Astrocyte (in vitro differentiated cells and primary cell): ENCODE data around the gene RNF125. TPM values are rescaled to one million over a fixed set of nuclear protein-coding genes. Genes with fewer than 3 reads are reported as not detected.

Experiments used
- DNase-seq: peaks from one replicate; pipeline ENCODE4 v3.0.0-alpha.2; 2010; ENCODE audit warnings: low read depth
- FAIRE-seq: peaks from 2 replicates; lab custom pipeline; 2011; peaks lifted over from hg19 to GRCh38; lab: Jason Lieb, UNC
- H2AFZ ChIP-seq: 2 replicates; pipeline ENCODE4 v1.6.0; 2012; ENCODE audit warnings: low read depth, low read length, inconsistent platforms
- H3K27ac ChIP-seq: 2 replicates; pipeline ENCODE4 v1.5.1; 2011; ENCODE audit warnings: low read depth, low read length, inconsistent platforms
- H3K27me3 ChIP-seq: 2 replicates; pipeline ENCODE4 v1.6.0; 2011; ENCODE audit warnings: low read length, inconsistent platforms; ENCODE audit not compliant: insufficient read depth
- H3K36me3 ChIP-seq: 2 replicates; pipeline ENCODE4 v1.5.1; 2011; ENCODE audit warnings: low read length, inconsistent platforms; ENCODE audit not compliant: insufficient read depth
- H3K4me1 ChIP-seq: 2 replicates; pipeline ENCODE4 v1.5.1; 2011; ENCODE audit warnings: low read length, inconsistent platforms; ENCODE audit not compliant: insufficient read depth
- H3K4me2 ChIP-seq: 2 replicates; pipeline ENCODE4 v1.6.0; 2012; ENCODE audit warnings: low read length, inconsistent platforms
- H3K4me3 ChIP-seq: 2 replicates; pipeline ENCODE4 v1.5.1; 2011; ENCODE audit warnings: low read depth, mild to moderate bottlenecking, low read length, inconsistent platforms; ENCODE audit not compliant: insufficient read depth
- H3K79me2 ChIP-seq: 2 replicates; pipeline ENCODE4 v1.6.0; 2012; ENCODE audit warnings: mild to moderate bottlenecking, low read length, inconsistent platforms; ENCODE audit not compliant: insufficient read depth
- H3K9ac ChIP-seq: 2 replicates; pipeline ENCODE4 v1.6.0; 2012; ENCODE audit warnings: mild to moderate bottlenecking, low read length, inconsistent platforms
- H3K9me3 ChIP-seq: 2 replicates; pipeline ENCODE4 v1.5.1; 2012; ENCODE audit warnings: low read depth, mild to moderate bottlenecking, low read length, inconsistent platforms; ENCODE audit not compliant: insufficient read depth
- H4K20me1 ChIP-seq: 2 replicates; pipeline ENCODE4 v1.6.0; 2012; ENCODE audit warnings: low read length, inconsistent platforms; ENCODE audit not compliant: insufficient read depth
- H3K27ac Mint-ChIP-seq: one replicate; pipeline ENCODE4 v1.8.0; 2021; ENCODE audit warnings: mild to moderate bottlenecking, mixed read lengths; ENCODE audit not compliant: unreplicated experiment
- H3K27me3 Mint-ChIP-seq: one replicate; pipeline ENCODE4 v1.8.0; 2021; ENCODE audit warnings: low read depth, mixed read lengths; ENCODE audit not compliant: unreplicated experiment
- H3K36me3 Mint-ChIP-seq: one replicate; pipeline ENCODE4 v1.8.0; 2021; ENCODE audit warnings: low read depth, mixed read lengths; ENCODE audit not compliant: unreplicated experiment
- H3K4me1 Mint-ChIP-seq: one replicate; pipeline ENCODE4 v1.8.0; 2021; ENCODE audit warnings: low read depth, mixed read lengths; ENCODE audit not compliant: unreplicated experiment
- H3K4me3 Mint-ChIP-seq: one replicate; pipeline ENCODE4 v1.8.0; 2021; ENCODE audit warnings: mild to moderate bottlenecking, moderate library complexity, mixed read lengths; ENCODE audit not compliant: unreplicated experiment
- H3K9me3 Mint-ChIP-seq: one replicate; pipeline ENCODE4 v1.8.0; 2021; ENCODE audit warnings: mild to moderate bottlenecking, mixed read lengths; ENCODE audit not compliant: unreplicated experiment
- CTCF ChIP-seq: IDR thresholded peaks from 2 replicates; pipeline ENCODE4 v1.5.1; 2011; ENCODE audit warnings: low read depth, mild to moderate bottlenecking, inconsistent platforms, low read length, moderate library complexity; ENCODE audit not compliant: insufficient read depth
- EZH2 ChIP-seq: IDR thresholded peaks from 2 replicates; pipeline ENCODE4 v1.6.1; 2012; ENCODE audit warnings: mild to moderate bottlenecking, low read length, inconsistent platforms; ENCODE audit not compliant: insufficient read depth
- total RNA-seq: library from RNA; stranded (reverse); gene quantifications from 2 replicates; pipeline ENCODE4 v1.2.1, GENCODE V29; 2021

Gene RNF125
- total RNA-seq, 1 donor from 2014 or later: 1.9 TPM

DNA sequence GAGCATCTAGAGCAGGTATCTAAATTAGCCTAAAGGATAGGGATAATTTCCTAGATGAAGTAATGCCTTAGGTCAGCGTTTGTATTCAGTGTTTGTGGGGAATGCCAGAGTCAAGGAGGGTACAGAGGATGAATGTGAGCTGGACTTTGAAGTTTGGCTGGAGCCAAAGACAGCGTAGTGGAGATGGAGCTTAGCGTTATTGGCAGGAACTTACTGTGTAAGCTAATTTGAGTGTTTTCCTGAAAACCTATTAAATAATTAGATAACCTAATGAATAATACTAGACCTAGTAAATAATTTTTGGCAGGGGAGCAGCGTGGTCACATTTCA, 77.2 kb downstream of the RNF125 start:
- H3K27ac Mint-ChIP-seq: no peak overlapping the region
- Histone ChIP-seq H3K4me3 (no peak overlapping the region), H3K36me3 (no peaks in the 10 kb centered on the region), H3K79me2 (peaks cover 80% of the 10 kb centered on the region), H3K27me3 (no peaks in the 10 kb centered on the region), H3K27ac (no peak overlapping the region), H3K9me3 (no peaks in the 10 kb centered on the region), H2AFZ (no peak overlapping the region), H3K9ac (no peak overlapping the region), H3K4me2 (no peak overlapping the region), H4K20me1 (peaks cover 24% of the 10 kb centered on the region), H3K4me1 (no peaks in the 10 kb centered on the region)
- TF ChIP-seq CTCF (no peak), EZH2 (no peak)
- no peak overlapping the region for H3K4me3 Mint-ChIP-seq
- peaks cover 10% of the 10 kb centered on the region for H3K4me1 Mint-ChIP-seq
- FAIRE-seq (no peak), DNase-seq (no peak)
- H3K9me3 Mint-ChIP-seq: no peaks in the 10 kb centered on the region
- no peaks in the 10 kb centered on the region for H3K27me3 Mint-ChIP-seq
- H3K36me3 Mint-ChIP-seq: peaks cover under 1% of the 10 kb centered on the region

GRCh38 chr18:32096946-32097345, 78.3 kb downstream of the RNF125 start:
- peaks cover 2% of the 10 kb centered on the region for H3K36me3 Mint-ChIP-seq
- no peak overlapping the region for H3K9ac ChIP-seq
- H2AFZ ChIP-seq: no peak overlapping the region
- no peak for DNase-seq
- H3K27ac Mint-ChIP-seq: no peak overlapping the region
- H3K27me3 ChIP-seq: no peaks in the 10 kb centered on the region
- TF ChIP-seq CTCF (no peak), EZH2 (no peak)
- no peak for FAIRE-seq
- H3K9me3 Mint-ChIP-seq: no peaks in the 10 kb centered on the region
- H3K36me3 ChIP-seq: no peaks in the 10 kb centered on the region
- H3K4me1 ChIP-seq: no peaks in the 10 kb centered on the region
- no peak overlapping the region for H3K4me3 Mint-ChIP-seq
- H3K27ac ChIP-seq: no peak overlapping the region
- no peak overlapping the region for H3K4me2 ChIP-seq
- peaks cover 28% of the 10 kb centered on the region for H4K20me1 ChIP-seq
- no peaks in the 10 kb centered on the region for H3K27me3 Mint-ChIP-seq
- no peaks in the 10 kb centered on the region for H3K9me3 ChIP-seq
- H3K79me2 ChIP-seq: peaks cover 91% of the 10 kb centered on the region
- peaks cover 10% of the 10 kb centered on the region for H3K4me1 Mint-ChIP-seq
- no peak overlapping the region for H3K4me3 ChIP-seq

GRCh38 chr18:32104516-32104915, 85.9 kb downstream of the RNF125 start:
- Histone ChIP-seq H4K20me1 (peaks cover 19% of the 10 kb centered on the region), H3K27ac (no peak overlapping the region), H2AFZ (no peak overlapping the region), H3K4me2 (no peak overlapping the region), H3K36me3 (no peaks in the 10 kb centered on the region), H3K79me2 (peaks cover 91% of the 10 kb centered on the region), H3K9ac (no peak overlapping the region), H3K4me1 (no peaks in the 10 kb centered on the region), H3K27me3 (no peaks in the 10 kb centered on the region), H3K4me3 (no peak overlapping the region), H3K9me3 (no peaks in the 10 kb centered on the region)
- H3K4me3 Mint-ChIP-seq: no peak overlapping the region
- H3K36me3 Mint-ChIP-seq: peaks cover 2% of the 10 kb centered on the region
- H3K9me3 Mint-ChIP-seq: no peaks in the 10 kb centered on the region
- H3K4me1 Mint-ChIP-seq: no peaks in the 10 kb centered on the region
- TF ChIP-seq CTCF (no peak), EZH2 (no peak)
- DNase-seq (no peak), FAIRE-seq (no peak)
- H3K27ac Mint-ChIP-seq: no peak overlapping the region
- H3K27me3 Mint-ChIP-seq: no peaks in the 10 kb centered on the region
